ENCODE results near the gene VAPB.
"Not testable (repeated sequence)": the region's sequence is repeated elsewhere in the genome, so short reads cannot be mapped to it uniquely, and the experiment has no call there.

Gene VAPB

DNA sequence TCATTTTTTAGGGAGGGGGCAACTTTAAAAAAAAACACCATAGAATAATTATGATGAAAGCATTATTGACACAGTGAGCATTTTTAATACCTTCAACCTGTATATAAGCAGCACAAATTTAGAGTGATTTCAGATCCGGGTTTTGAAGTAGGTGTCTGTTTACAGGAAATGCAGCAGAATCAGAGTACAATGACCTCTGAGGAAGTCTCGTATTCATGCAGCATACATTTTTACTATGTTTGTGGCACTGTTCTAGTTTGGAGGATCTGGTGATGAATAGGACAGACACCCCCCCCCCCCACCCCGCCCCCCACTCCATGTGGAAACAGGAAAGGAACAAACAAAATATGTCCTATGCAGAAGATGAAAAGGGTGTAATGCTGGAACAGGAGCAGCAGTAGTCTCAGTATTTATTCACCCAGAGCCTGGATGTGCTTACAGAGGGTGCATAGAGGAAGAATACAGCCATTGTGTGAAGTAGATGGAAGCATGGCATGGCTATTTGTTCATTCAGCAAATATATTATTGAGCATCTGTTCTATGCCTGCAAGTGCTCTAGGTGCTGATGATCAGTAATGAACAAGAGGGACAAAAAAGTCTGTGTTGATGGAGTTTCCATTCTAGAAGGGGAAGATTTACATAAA is 19.7 kb downstream of the VAPB start:
- no peak for DNase-seq

DNA sequence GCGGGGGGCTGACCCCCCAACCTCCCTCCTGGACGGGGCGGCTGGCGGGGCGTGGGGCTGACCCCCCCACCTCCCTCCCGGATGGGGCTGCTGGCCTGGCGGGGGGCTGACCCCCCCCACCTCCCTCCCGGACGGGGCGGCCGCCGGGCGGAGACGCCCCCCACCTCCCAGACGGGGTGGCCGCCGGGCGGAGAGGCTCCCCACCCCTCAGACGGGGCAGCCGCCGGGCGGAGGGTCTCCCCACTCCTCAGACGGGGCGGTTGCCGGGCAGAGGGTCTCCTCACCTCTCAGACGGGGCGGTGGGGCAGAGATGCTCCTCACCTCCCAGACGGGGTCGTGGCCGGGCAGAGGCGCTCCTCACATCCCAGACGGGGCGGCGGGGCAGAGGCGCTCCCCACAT is 25.2 kb downstream of the VAPB start:
- not testable (repeated sequence) for DNase-seq

DNA sequence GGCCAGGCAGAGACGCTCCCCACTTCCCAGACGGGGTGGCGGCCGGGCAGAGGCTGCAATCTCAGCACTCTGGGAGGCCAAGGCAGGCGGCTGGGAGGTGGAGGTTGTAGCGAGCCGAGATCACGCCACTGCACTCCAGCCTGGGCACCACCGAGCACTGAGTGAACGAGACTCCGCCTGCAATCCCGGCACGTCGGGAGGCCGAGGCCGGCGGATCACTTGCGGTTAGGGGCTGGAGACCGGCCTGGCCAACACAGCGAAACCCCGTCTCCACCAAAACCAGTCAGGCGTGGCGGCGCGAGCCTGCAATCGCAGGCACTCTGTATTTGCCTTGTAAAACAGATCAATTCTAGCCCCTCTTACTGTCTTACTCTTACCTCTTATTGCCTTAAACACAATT is 25.8 kb downstream of the VAPB start:
- DNase-seq = not testable (repeated sequence)

DNA sequence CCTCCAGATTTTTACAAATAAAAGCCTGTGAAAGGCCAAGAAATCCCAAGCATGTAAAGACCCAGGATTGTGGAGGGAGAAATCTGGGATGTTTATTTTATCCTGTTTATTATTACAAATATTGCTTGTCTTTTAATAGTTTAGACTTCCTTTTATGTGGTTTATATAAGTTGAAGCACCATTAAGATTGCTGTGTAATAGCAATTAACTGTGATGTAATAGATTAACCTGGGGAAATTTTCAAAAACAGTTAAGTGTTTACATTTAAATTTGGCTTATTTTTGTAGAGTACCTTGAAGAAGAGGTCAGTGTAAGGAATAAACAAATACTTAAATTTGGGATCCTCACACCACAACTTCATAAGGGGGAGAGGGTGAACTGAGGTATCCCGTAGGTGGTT is 27.0 kb downstream of the VAPB start:
- no peak for DNase-seq

DNA sequence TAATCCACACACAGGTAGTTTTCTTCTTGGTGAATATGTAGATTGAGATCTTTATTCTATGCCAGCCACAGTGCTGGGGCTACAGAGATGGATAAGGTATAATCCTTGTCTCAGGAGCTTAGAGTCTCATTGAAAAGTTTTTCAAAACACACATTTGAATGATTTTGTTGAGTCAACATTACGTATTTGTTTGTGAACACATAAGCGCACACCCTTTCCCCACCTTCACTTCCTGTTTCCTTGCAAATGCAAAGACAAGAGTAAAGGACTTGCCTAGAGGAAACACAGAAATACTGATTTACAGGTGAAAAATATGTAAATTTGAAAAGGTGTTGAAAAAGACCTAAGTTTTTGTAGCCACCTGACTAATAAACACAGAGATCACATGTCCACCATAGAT is 27.8 kb downstream of the VAPB start:
- no peak for DNase-seq

DNA sequence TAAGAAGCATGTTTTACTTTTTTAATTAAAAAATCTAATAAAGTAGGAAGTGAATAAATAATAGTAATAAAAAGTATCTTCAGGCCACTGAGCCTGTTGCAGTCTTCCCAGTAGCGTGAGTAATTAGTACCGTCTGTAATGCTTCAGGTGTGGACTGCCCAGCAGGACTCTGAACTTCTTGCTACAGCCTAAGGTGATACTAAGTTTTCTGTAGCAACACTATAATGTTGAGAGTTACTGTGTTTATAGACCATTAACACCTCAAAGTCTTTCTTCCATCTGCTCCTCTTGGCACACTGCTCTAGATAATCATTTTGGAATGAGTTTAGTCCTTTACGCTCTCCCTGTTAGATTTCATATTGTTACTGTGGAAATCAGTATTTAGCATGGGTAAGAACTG is 28.4 kb downstream of the VAPB start:
- no peak for DNase-seq

DNA sequence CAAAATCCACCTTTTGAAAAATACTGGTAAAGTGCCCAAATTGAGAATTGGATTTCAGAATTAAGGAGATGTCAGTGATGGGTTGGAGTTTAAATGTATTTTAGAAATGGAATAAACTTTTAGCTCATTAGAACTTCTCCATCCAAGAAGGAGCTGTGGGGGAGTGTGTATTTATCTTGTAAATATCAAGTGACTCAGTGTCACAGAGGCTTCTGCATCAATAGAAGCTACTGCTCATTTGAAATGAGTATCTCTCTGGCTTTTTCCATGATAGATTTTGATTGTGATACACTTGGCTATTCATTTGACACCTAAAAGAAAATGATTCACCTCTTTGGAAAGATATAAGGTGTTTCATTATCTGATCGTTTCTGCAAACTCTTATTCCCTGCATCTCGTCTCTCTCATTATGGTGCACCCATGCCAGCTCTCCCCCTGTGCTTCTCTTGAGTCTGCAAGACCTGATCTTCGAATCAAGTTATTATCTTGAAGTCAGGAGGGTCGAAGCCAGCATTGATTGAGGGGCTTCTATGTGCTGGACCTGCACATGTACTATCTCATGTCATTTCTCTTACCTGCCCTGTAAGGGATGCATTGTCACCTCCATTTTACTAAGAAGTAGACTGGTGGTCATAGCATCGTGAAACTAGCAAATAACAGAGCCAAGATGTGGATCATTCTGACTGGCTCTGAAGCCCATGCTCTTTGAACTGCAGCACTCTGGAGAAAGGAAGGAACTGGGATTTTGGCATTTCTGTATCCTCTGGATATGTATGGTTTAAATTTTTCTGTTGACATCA is 30.1 kb downstream of the VAPB start:
- DNase-seq = no peak

DNA sequence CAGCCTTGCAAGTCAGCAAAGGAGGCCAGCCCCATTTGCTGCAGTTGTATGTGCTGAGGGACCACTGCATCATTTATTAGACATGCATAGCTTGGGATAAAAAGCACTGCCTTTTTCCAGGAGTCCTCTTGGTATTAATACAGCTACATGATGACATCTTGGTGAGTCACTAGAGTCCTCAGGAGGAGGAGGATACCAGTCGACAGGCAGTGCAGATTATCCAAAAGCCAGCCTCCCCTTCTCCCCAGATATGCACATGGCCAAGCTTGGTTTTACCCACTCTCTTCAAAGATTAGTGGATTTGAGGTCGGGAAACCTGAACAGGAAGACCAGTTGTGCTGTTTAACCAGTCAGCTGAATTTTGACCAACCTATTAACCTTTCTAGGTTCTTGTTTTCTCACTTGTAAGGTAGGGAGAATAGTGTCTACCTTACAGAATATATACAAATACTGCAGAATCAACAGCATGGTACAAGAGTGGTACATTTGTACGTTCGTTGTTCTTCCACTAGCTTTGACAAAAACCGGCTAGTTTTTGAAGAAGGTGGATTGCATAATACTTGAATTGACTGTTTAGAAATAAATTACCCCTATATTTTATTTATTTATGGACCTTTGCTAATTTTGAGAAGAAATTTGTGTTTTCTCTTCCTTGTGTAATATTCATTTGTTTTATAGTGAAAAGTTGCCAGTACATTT is 31.9 kb downstream of the VAPB start:
- DNase-seq = peak; percentile 21

DNA sequence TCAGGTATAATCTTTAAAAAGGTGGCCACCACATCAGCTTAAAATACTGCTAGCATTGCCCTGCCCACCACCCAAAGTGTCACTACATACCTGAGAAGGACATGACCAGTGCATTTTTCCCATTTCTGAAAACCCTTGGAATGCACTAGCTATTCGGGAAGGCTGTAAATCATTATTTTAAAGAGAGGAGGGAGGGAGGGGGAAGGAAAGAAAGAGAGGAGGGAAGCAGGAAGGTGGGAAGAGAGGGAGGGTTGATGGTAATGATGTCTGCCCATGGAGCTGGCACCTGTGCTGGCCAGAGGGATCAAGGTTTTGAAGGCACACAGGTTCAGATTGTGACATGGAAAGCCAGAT is 32.4 kb downstream of the VAPB start:
- DNase-seq = no peak

DNA sequence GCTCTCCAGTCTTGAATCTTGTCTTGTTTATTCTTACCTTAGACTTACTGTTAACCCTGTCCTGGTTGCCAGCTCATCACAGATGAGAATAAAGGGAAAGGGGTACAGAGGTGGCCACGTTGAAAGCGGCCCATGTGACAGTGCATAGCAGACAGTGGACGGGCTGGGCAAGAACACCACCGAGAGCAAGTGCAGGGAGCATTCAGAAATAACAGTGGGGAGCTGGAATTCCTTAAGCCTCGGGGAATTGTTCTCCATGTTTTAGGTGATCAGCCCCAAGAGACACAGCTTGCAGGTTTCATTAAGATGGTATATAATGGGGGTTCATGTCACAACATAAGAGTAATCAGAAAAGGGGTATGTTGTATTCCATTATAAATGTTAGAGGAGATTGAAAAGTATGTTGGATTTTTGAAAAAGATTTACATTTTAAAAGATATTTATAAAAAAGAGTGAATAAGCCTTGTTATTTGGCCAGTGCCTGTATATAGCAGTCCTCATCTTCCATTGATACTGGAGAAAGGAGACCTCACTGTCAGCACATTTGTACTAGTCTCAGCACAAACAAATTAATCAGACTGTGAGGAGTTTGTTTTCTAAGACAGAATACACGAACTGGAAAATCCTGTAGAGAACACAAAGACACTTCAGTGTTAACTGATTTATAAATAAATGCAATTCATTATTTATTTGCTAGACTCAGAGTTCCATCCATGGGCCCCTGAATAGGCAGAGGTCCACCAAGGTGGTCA is 35.4 kb downstream of the VAPB start:
- no peak for DNase-seq

DNA sequence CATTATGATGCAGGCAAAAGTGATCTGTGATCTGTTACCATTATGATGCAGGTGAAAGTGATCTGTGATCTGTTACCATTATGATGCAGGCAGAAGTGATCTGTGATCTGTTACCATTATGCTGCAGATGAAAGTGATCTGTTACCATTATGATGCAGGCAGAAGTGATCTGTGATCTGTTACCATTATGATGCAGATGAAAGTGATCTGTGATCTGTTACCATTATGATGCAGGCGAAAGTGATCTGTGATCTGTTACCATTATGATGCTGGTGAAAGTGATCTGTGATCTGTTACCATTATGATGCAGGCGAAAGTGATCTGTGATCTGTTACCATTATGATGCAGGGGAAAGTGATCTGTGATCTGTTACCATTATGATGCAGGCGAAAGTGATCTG is 38.5 kb downstream of the VAPB start:
- not testable (repeated sequence) for DNase-seq

DNA sequence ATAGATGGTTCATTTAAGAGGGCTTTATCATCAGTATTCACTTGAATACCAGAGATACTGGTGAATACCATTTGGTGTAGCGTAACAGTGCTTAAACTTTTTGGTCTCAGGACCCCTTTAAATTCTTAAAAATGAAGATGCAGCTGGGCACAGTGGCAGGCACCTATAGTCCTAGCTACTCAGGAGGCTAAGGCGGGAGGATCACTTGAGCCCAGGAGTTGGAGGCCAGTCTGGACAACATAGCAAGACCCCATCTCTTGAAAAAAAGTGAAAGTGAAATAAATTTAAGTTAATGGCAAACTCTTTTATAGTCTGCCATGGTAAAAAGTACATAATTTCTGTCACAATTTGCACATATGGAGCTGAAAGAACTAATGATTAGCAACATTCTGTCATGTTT is 39.3 kb downstream of the VAPB start:
- no peak for DNase-seq

DNA sequence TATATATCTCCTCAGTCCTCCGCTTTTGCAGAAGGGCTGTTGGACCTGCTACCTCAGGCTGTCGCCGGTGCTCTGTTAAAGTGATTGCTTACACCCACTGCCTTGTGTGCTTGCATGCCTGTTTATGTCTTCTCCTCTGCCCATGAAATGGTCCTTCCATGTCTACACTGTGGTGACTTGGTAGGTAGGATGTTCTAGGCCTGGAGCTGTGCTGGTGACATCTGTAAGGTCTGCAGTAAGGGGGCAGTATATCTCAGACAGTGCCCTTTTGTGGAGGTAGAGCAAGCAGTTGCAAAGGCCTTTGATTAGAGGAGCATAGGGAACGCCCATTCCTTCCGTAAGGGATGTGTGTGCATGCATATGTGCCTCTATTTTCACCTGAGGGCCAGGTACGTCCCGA is 40.3 kb downstream of the VAPB start:
- no peak for DNase-seq

DNA sequence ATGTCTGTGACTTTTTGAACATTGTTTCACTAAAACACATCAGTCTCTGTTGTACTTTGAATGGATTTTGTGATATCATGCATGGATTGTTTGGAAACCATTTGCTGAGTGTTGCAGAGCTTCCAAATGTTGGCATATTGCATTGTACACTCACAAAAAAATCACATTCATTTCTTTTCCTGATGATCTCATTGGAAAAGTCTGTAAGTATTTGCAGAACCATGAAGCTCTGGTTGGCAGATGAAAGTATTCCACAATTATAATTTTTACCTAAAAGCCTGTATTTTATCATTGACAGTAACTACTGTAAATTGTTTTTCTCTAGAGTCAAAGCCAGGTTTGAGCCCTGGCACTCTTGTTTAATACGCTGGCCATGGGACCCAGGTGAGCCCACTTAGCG is 42.1 kb downstream of the VAPB start:
- no peak for DNase-seq

DNA sequence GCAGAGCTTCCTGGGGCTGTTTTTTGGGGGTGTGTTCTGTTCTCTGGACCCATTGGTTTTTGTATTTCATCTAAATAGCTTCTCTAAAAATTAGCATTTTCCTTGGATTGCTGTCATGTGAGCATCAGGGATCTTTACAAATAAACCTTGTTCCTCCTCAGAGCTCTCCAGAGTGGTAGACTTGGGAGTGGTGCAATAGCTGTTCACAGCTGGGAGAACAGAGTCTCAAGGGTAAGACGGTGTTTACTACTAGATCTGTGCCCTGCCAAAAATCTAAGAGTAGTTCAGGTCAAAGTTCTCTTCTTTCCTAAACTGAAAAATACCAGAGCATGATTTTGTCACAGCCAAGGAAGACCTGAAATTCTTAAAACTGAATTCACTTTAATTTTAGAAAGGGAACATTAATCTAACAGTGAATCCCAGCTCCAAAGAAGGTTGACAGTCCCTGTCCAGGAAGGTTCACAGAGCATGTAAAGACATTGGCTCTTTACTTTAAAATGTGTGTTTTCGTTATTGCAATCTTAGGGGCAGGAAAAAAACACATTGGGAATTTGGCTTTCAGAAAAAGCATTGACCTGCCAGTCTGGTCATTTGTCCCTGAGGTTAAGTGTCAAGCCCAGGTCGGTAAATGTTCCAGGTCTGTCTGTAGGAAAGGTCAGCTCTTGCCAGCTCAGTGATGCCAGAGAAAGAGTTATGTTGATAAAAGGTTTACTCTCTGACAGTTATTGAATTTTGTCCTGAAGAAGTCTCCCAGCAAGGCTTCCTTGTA is 43.3 kb downstream of the VAPB start:
- DNase-seq = no peak

DNA sequence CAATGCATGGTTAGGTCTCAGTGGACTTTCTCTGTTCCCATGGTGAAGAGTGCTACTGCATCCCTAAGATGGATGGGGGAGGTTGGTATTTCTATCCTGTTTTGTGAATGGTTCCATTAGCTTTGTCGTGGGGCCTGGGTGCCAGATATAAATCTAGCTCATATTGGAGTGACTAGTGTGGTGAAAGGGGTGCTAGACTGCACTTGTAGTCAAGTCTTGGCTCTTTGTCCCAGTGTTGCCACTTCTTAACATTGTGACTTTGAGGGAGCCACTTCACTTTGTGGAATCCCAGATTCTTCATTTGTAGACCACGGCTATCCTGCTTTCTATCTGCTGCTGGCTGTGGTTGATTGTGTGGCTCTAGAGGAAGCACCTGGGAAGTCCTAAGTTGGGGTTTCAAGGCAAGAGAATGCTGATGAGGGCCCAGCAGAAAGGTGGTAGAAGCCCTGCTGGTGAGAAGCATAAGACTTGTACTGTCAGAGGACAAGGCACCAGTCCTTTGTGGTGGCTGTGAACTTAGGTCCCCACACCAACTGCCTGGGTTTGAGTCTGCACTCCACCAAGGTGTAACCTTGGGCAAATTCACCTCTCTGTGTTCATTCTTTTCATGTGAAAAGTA is 44.1 kb downstream of the VAPB start:
- DNase-seq = no peak

DNA sequence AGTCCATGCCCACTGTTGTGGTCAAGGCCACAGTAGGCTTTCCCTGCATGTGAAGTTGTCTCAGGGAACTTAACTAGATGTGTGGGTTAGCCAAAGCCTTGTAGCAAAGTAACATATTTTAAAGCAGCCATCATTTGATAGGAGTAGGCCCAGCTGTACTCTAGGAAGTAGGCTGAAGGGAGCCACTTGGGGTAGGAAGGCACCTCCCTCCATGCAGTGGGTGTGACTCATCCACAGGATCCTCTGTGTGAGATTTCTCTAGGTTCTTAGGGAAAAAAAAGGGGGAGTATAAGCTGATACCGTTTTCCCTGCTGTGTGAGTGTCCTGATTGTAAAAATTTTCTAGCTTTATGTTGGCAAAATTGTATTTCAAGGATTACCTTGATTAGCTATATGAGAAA is 44.7 kb downstream of the VAPB start:
- peak; percentile 5 for DNase-seq

DNA sequence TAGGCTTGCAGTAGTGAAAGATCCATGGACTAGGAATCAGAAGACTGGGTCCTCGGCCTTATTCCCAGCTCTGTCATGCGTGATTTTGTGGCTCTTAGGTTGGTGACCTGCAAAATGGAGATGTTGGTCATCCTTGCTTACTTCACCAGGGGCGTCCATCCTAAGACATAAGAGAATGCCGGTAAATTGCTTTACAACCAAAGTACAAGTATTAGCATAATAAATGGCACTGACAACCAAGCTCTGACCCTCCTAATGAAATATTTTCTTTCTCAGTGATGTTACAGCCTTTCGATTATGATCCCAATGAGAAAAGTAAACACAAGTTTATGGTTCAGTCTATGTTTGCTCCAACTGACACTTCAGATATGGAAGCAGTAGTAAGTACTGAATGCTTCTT is 45.3 kb downstream of the VAPB start:
- no peak for DNase-seq

DNA sequence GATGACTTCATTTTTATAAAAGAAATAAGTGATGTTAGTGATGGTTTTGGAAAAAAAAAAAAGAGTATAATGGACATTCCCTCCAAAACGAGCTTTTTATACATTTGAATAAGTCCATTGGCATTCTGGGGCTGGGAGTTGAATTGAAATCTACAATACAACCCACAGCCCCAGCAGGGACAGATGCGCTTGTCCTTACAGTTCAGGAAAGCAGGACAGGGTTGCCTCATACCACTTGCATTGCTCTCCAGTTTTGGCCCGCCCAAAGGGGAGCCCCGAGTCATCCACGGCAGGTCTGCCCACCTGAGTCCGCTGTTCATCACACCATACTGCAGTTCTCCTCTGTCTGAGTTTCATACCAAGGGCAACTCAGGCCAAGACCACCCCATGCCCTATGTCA is 46.2 kb downstream of the VAPB start:
- DNase-seq = no peak

DNA sequence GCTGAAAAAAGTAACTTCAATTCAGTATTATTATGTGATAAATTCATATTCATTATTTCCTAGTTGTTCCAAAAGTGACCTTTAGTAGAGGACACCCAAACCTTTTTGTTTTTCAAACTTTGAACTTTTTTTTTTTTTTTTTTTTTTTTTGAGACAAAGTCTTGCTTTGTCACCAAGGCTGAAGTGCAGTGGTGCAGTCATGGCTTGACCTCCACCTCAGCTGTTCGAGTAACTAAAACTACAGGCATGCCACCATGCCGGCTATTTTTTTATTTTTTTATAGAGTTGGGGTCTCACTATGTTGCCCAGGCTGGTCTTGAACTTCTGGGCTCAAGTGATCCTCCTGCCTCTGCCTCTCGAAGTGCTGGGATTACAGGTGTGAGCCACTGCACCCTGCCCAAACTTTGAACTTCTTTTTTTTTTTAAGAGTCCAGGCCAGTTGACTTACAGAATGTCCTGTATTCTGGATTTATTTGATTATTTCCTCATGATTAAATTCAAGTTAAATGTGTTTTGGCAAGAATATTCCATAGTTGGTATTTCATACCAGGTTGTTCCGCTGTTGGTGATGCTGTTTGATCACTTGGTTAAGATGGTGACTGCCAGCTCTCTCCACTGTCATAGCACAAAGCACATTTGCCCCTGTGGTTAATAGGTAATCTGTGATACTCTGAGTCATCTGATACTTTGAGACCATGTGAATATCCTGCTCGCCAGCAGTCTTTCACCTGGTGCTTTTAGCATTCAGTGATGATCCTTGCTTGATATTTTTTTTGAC is 48.0 kb downstream of the VAPB start:
- peak; percentile 74 for DNase-seq

All from kidney glomerular epithelial cell (primary cell).